GM18520 (cell line): Measurements from ENCODE around the gene MAPRE3.

Experiments
- ATAC-seq: cut with Tn5 transposase; IDR thresholded peaks from one replicate; pipeline ENCODE4 v1.9.1; 2021; ENCODE audit not compliant: unreplicated experiment

MAPRE3 gene

GRCh38 chr2:26948800-26949199 is 21.6 kb upstream of the MAPRE3 start:
- no peak for ATAC-seq

GRCh38 chr2:26950246-26950645 is 20.2 kb upstream of the MAPRE3 start:
- no peak for ATAC-seq

- no peak for ATAC-seq
These were observed 19.2 kb upstream of the MAPRE3 start for GRCh38 chr2:26951236-26951635.

GRCh38 chr2:26952374-26952773 is 18.1 kb upstream of the MAPRE3 start:
- no peak for ATAC-seq

GRCh38 chr2:26954135-26954534 is 16.3 kb upstream of the MAPRE3 start:
- ATAC-seq, result no peak

GRCh38 chr2:26957041-26957440 is 13.4 kb upstream of the MAPRE3 start:
- no peak for ATAC-seq

GRCh38 chr2:26957534-26957933 is 12.9 kb upstream of the MAPRE3 start:
- no peak for ATAC-seq

GRCh38 chr2:26959331-26959730 is 11.1 kb upstream of the MAPRE3 start:
- no peak for ATAC-seq

- no peak for ATAC-seq
These were observed 5.8 kb upstream of the MAPRE3 start for GRCh38 chr2:26964446-26965130.

- ATAC-seq, result no peak
These were observed 2.4 kb upstream of the MAPRE3 start for GRCh38 chr2:26968001-26968400.

- ATAC-seq, result no peak
These were observed 1.2 kb upstream of the MAPRE3 start for GRCh38 chr2:26969077-26969844.

- ATAC-seq, result no peak
These were observed 641 bp downstream of the MAPRE3 start for GRCh38 chr2:26970928-26971627.

GRCh38 chr2:26971911-26972786 is 1.7 kb downstream of the MAPRE3 start:
- no peak for ATAC-seq

- ATAC-seq, result no peak
These were observed 3.9 kb downstream of the MAPRE3 start for GRCh38 chr2:26974352-26974751.

- ATAC-seq, result no peak
These were observed 4.7 kb downstream of the MAPRE3 start for GRCh38 chr2:26975102-26975501.

GRCh38 chr2:26975656-26976055 is 5.2 kb downstream of the MAPRE3 start:
- ATAC-seq, result no peak

- ATAC-seq, result no peak
These were observed 5.8 kb downstream of the MAPRE3 start for GRCh38 chr2:26976237-26976636.

- ATAC-seq, result no peak
These were observed 6.6 kb downstream of the MAPRE3 start for GRCh38 chr2:26977012-26977411.

GRCh38 chr2:26978061-26978596 is 7.7 kb downstream of the MAPRE3 start:
- ATAC-seq, result no peak

- no peak for ATAC-seq
These were observed 9.3 kb downstream of the MAPRE3 start for GRCh38 chr2:26979741-26980140.

- ATAC-seq, result no peak
These were observed 10.5 kb downstream of the MAPRE3 start for GRCh38 chr2:26980971-26981370.
